AG10803 (cell line): ENCODE measurements around the gene RFX8.
"Not testable (repeated sequence)": the region's sequence is repeated elsewhere in the genome, so short reads cannot be mapped to it uniquely, and the experiment has no call there.

Source experiments
- DNase-seq: peaks from one replicate; pipeline ENCODE4 v3.0.0; 2010; ENCODE audit warnings: low read depth
- H3K4me3 ChIP-seq: 2 replicates; pipeline ENCODE4 v1.5.1; 2011; ENCODE audit warnings: mild to moderate bottlenecking, low read length, control low read depth
- TF ChIP-seq, protein P1 (sequence below): conservative IDR thresholded peaks from 2 replicates; pipeline ENCODE4 v1.5.1; 2011; ENCODE audit warnings: mild to moderate bottlenecking, low read length, control low read depth, inconsistent platforms

Gene RFX8

DNA sequence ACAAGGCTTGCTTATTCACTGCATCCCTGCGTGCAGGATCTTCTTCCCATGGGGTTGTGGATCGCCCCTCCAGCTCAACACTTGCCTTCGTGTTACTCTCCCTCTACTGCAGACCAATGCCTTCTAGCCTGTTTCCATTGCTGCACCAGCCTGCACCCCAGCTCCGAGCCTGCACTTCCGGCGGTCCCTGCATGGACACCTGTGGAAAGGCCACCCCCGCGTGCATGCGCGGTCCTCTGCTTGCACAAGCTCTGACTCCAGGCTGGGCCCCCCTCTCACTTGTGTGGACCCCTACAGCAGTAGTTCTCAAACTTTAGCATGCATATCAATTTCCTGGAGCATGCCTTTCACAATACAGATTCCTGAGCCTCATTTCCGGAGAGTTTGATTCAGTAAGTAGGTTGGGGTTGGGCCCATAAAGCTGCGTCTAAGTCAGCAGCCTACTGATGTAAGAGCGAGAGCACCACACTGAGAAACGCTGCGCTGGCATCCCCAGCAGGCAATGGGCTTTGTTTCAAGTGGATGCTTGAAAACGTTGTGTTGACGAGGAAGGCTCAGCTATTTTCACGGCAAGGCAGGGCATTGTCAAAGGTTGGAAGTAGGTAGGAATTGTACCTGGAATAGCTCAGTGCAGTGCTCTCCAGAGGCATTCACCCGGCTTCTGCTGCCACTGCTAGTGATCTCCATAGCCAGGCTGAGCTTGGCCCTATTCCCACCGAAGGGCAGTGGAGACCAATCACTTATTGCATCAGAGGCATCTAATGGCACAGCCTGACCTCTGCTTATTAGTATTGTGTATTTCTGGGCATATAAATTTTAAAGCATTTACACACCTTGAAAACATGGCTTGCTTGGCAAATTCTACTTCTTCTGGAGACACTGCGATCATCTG, 120.2 kb downstream of the RFX8 start:
- DNase-seq: no peak
- TF ChIP-seq, protein P1, sequence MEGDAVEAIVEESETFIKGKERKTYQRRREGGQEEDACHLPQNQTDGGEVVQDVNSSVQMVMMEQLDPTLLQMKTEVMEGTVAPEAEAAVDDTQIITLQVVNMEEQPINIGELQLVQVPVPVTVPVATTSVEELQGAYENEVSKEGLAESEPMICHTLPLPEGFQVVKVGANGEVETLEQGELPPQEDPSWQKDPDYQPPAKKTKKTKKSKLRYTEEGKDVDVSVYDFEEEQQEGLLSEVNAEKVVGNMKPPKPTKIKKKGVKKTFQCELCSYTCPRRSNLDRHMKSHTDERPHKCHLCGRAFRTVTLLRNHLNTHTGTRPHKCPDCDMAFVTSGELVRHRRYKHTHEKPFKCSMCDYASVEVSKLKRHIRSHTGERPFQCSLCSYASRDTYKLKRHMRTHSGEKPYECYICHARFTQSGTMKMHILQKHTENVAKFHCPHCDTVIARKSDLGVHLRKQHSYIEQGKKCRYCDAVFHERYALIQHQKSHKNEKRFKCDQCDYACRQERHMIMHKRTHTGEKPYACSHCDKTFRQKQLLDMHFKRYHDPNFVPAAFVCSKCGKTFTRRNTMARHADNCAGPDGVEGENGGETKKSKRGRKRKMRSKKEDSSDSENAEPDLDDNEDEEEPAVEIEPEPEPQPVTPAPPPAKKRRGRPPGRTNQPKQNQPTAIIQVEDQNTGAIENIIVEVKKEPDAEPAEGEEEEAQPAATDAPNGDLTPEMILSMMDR: no peak
- no peak overlapping the region for H3K4me3 ChIP-seq

DNA sequence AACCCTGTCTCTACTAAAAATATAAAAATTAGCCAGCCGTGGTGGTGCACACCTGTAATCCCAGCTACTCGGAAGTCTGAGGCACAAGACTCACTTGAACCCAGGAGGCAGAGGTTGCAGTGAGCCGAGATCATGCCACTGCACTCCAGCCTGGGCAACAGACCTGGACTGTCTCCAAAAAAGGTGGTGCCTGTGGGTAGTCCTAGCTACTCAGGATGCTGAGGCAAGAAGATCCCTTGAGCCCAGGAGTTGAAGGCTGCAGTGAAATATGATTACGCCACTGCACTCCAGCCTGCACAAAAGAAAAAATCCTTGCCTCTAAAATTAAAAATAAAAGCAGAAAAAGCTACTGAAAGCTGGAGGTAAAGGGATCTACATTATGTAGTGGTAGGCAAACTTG, 122.3 kb downstream of the RFX8 start:
- H3K4me3 ChIP-seq, DNase-seq: not testable (repeated sequence)

DNA sequence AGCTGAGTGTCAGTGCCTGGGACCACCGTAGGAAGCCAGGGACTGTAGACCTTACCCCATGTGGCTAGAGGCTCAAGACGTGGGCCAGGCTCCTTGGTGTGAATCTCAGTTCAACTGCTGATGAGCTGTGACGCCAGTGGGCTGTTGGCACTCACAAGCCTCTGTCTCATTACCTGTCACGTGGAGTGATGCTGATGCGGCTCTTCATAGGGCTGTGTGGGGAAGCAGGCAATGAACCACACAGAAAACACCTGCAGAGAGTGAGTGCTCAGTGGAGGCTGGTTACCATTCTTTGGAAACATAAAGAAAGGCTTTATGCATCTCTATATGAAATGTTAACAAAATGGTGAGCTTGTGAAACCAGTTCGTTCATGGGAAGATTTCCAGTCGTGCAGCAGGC, 123.7 kb downstream of the RFX8 start:
- DNase-seq: no peak
- TF ChIP-seq, protein P1: no peak
- no peak overlapping the region for H3K4me3 ChIP-seq

DNA sequence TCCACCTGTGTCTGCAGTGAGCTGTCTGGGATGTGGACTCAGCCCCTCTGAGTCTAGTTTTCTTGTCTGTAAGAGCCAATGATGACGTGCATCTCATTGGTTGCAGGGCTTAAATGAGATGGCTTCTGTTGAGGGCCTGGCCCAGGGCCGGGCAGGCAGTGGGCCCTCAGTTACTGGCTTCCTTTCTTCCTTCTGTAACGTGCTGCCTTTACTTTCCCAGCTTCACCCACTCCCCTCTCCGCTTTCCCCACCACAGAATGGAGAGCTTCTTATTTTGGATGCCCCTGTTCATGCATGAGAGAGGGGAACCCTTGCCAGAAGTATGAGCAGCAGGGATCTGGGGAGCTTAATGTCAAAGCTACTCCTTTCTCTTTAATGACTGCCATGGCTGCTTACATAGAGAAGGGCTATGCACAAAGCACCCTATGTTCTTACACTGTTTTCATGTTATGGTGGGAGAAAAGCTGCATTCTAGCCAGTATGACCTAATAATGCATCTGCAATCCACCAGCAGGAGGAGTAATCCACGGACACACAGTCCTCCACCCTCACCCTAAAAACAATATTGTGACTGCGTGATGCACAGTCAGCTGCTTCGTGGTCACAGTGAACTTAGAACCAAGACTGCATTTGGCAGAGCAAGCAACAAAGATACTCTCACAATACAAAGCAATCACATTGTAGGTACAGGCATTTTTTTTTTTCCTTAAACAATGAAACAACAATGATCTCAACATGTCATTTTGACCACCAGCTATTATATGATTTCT, 124.8 kb downstream of the RFX8 start:
- TF ChIP-seq, protein P1: peak; percentile 47
- no peak overlapping the region for H3K4me3 ChIP-seq
- DNase-seq: peak; percentile 29

DNA sequence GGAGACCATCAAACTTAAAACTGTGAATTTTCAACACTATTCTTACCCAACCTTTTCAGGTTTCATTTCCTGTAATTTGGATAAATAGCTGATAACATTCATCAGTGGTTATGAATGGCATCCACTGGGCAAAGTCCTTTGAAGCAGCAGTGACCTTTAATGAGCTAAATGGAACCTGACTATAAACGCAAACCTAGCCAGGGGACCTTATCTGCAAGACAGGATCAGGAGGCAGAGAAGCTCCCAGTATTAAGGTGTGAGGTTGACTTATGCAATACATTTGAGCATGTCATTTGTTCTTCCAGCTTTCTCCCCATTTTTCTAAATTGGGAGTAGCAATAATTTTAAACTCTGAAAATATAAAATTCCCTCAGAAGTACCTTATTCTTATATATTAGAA, 126.0 kb downstream of the RFX8 start:
- no peak for DNase-seq
- H3K4me3 ChIP-seq: no peak overlapping the region
- TF ChIP-seq, protein P1: no peak
